Ramos (cell line): Measurements from ENCODE around the gene KNDC1.

Source experiments
- in situ Hi-C: fragments of 300-500 bp; cut with MboI; formaldehyde crosslinking; loops from one replicate; pipeline ENCODE4 v1.14.3; 2022; ENCODE audit warnings: low sequenced_read_pairs; ENCODE audit not compliant: unreplicated experiment

The KNDC1 gene

GRCh38 chr10:133235265-133235855 lies 75.3 kb downstream of the KNDC1 start:
- in situ Hi-C loops = no loop called here

- in situ Hi-C loops = no loop called here
These were observed 75.9 kb downstream of the KNDC1 start for GRCh38 chr10:133235932-133236331.

- in situ Hi-C loops = no loop called here
These were observed 76.6 kb downstream of the KNDC1 start for GRCh38 chr10:133236401-133237240.

- in situ Hi-C loops = no loop called here
These were observed 77.2 kb downstream of the KNDC1 start for GRCh38 chr10:133237241-133237587.

GRCh38 chr10:133237588-133238465 lies 77.8 kb downstream of the KNDC1 start, which contains the start of gene VENTX:
VENTX (plus strand) TSS chr10:133237855; CDS start chr10:133237915, 60 bp downstream.
- in situ Hi-C loops = no loop called here

GRCh38 chr10:133238466-133238804 lies 78.4 kb downstream of the KNDC1 start:
- in situ Hi-C loops = no loop called here

- in situ Hi-C loops = no loop called here
These were observed 80.0 kb downstream of the KNDC1 start for GRCh38 chr10:133239990-133240389.

- in situ Hi-C loops = no loop called here
These were observed 81.6 kb downstream of the KNDC1 start for GRCh38 chr10:133241501-133242205.

- in situ Hi-C loops = no loop called here
These were observed 82.8 kb downstream of the KNDC1 start for GRCh38 chr10:133242611-133243356.

- in situ Hi-C loops = no loop called here
These were observed 83.6 kb downstream of the KNDC1 start for GRCh38 chr10:133243593-133243992.

- in situ Hi-C loops = no loop called here
These were observed 85.6 kb downstream of the KNDC1 start for GRCh38 chr10:133245439-133246235.

GRCh38 chr10:133246236-133246626 lies 86.2 kb downstream of the KNDC1 start:
- in situ Hi-C loops = no loop called here

GRCh38 chr10:133247681-133248333 lies 87.8 kb downstream of the KNDC1 start:
- in situ Hi-C loops = no loop called here

GRCh38 chr10:133248334-133248715 lies 88.3 kb downstream of the KNDC1 start:
- in situ Hi-C loops = no loop called here

- in situ Hi-C loops = no loop called here
These were observed 89.2 kb downstream of the KNDC1 start for GRCh38 chr10:133249094-133249780.

- in situ Hi-C loops = no loop called here
These were observed 90.1 kb downstream of the KNDC1 start for GRCh38 chr10:133249975-133250754.
